ENCODE measurements around the gene ZNF493.

Gene ZNF493

DNA sequence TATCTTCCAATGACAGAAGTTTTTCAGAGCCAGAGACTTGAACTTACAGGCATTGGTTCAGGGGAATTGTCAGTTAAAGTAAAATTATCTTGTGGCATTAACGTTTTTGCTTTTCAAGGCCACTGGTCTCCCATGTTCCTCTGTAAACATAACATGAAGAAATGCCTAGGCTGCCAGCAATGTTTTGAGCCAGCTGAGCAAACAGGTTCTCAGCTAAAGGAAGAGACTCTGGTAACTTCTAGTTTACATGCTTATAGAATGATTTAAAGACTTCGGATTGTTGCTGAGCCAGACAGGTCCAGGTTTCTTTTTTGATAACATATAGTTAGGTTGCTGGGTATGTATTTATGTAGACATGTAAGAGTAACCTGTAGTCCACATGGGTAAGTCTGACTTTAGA lies 35.7 kb downstream of the ZNF493 start:
- DNase-seq (ENCODE audit: low spot score), result no peak
- H3K27ac ChIP-seq, result no peak overlapping the region
- CTCF ChIA-PET, result no interaction called here
- TF ChIP-seq, protein P1, sequence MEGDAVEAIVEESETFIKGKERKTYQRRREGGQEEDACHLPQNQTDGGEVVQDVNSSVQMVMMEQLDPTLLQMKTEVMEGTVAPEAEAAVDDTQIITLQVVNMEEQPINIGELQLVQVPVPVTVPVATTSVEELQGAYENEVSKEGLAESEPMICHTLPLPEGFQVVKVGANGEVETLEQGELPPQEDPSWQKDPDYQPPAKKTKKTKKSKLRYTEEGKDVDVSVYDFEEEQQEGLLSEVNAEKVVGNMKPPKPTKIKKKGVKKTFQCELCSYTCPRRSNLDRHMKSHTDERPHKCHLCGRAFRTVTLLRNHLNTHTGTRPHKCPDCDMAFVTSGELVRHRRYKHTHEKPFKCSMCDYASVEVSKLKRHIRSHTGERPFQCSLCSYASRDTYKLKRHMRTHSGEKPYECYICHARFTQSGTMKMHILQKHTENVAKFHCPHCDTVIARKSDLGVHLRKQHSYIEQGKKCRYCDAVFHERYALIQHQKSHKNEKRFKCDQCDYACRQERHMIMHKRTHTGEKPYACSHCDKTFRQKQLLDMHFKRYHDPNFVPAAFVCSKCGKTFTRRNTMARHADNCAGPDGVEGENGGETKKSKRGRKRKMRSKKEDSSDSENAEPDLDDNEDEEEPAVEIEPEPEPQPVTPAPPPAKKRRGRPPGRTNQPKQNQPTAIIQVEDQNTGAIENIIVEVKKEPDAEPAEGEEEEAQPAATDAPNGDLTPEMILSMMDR (conservative IDR thresholded peaks at IDR 0.05; ENCODE audit: low read depth), result no peak
- POLR2A ChIA-PET (ENCODE audit: low non-redundant PET), result no interaction called here

DNA sequence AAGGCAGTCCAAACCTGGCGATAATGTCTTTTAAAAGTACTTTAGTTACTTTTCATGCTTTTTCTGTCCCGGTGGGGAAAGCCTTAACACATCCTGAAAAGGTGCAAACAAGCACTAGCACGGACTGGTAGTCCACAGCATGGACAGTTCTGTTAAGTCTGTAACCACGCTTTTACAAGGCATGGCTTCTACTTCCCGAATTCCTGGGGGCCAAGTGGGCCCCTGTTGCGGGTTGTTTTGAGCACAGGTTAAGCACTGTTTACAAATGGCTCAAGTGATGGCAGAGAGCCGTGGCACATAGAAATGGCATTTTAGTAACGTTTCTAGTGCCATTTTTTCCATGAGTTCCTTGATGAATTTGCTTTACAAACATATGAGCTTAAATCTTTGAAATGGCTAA lies 37.6 kb downstream of the ZNF493 start:
- no peak overlapping the region for H3K27ac ChIP-seq
- TF ChIP-seq, protein P1 (conservative IDR thresholded peaks at IDR 0.05; ENCODE audit: low read depth), result no peak
- no peak for DNase-seq (ENCODE audit: low spot score)
- ChIA-PET CTCF (interaction anchor here (1.1 kb wide), 1 partner anchor 13 kb away, joined by 3 read pairs; no protein-coding TSS in a partner anchor), POLR2A (ENCODE audit: low non-redundant PET) (interaction anchor here (0.6 kb wide), 1 partner anchor 33 kb away, joined by 3 read pairs; no protein-coding TSS in a partner anchor)

DNA sequence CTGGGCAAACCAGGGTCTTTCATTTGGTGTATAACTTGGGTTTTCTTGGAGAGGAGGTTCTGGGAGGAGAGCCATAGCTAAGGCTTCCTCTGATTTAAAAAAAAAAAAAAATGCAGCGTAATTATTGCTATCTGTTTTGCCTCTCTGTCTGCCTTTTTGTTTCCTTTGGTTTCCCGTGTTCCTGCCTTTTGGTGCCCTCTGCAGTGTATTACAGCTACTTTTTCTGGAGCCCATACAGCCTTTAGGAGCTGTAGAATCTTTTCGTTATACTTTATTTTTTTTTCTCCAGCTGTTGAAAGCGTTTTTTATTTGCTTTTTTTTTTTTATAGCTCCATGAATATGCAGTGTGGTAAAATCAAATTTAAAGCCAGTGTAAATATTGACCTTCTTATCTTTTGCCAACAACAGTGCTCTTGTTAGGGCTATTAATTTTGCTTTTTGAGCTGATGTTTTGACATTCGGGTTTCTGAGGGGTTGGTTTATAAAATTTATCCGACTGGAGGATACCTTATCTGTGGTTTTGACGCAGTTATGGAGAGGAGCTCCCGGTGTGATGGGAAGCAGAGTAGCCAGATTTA lies 38.1 kb downstream of the ZNF493 start:
- ChIA-PET CTCF (interaction anchor here (0.7 to 1.1 kb wide), 2 partner anchors 13 to 240 kb away, joined by 3 to 5 read pairs; no protein-coding TSS in a partner anchor), POLR2A (ENCODE audit: low non-redundant PET) (interaction anchor here (0.6 kb wide), 1 partner anchor 34 kb away, joined by 3 read pairs; no protein-coding TSS in a partner anchor)
- no peak overlapping the region for H3K27ac ChIP-seq

DNA sequence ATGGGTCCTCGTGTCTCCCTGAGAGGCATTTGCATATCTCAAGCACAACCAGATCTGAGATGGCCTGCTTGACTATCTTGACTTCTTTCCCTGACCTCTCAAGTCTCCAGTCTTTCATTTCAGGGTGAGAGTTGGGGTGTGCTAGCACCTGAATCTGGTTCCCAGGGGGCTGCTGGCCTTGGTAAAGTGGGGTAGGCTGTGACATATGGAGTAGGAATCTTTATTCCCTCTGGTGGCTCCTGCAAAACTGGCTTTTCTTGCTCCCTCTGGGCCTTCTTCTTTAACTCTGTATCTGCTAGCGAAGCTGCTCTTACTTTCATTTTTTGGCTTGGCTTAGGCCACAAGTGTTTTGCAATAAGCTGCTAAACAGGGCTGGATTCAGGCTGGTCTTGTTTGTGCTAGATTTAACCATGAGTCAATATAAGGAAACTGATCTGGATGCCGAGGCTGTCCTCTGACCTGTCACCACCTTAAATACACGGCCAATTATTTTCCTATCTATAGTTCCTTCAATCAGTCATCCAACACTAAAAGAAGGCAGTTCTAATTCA lies 42.3 kb downstream of the ZNF493 start:
- POLR2A ChIA-PET (ENCODE audit: low non-redundant PET), result no interaction called here
- CTCF ChIA-PET, result no interaction called here
- DNase-seq (ENCODE audit: low spot score), result no peak
- no peak overlapping the region for H3K27ac ChIP-seq
- TF ChIP-seq, protein P1 (conservative IDR thresholded peaks at IDR 0.05; ENCODE audit: low read depth), result no peak

More for the DNA sequence above, 38.1 kb downstream of the ZNF493 start:
- DNase-seq (ENCODE audit: low spot score), result no peak
- TF ChIP-seq, protein P1 (conservative IDR thresholded peaks at IDR 0.05; ENCODE audit: low read depth), result no peak

DNA sequence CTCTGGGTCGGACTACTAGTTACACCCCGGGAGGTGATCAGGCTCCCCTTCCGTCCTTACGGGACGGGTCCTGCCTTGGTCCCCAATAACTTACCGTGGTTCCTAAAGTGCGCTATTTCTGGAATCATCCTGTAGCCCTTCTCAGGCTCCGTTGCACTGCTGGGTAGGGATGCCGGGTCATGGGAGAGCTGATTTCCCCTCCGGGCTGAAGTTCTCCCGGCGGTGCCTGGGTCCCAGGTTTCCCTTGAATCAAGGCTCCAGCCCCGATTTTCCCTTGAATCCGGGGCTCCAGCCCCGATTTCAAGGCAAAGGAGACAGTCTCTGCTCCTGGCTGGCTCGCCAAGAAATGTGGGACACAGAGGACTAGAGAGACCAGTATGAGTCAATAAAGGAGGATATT lies 43.4 kb downstream of the ZNF493 start:
- POLR2A ChIA-PET (ENCODE audit: low non-redundant PET), result no interaction called here
- CTCF ChIA-PET, result interaction anchor here (0.6 kb wide), 1 partner anchor 43 kb away, joined by 3 read pairs; no protein-coding TSS in a partner anchor
- DNase-seq (ENCODE audit: low spot score), result no peak
- TF ChIP-seq, protein P1 (conservative IDR thresholded peaks at IDR 0.05; ENCODE audit: low read depth), result no peak
- no peak overlapping the region for H3K27ac ChIP-seq

DNA sequence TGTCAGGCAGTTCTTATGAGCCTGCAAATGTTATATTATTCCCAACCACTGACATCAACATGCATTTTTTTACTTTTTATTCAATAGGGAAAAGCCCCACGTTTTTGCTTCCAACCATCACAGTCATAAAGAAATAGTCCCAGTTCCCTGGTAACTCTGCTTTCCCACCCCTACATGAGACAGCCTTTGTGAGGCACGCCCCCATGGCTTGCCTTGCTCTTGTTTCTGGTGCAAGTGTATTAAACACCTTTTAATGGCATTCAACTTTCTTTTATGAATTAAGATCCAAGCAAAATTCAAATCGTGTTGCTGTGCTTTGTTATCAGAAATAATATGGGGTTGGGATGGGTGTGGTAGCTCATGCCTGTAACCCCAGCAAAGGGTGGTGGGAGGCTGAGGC lies 54.3 kb downstream of the ZNF493 start:
- no peak for DNase-seq (ENCODE audit: low spot score)
- TF ChIP-seq, protein P1 (conservative IDR thresholded peaks at IDR 0.05; ENCODE audit: low read depth), result no peak
- ChIA-PET CTCF (interaction anchor here (0.7 kb wide), 1 partner anchor 130 kb away, joined by 3 read pairs; no protein-coding TSS in a partner anchor), POLR2A (ENCODE audit: low non-redundant PET) (no interaction called here)
- no peak overlapping the region for H3K27ac ChIP-seq
